ENCODE data around the gene GPR61. TPM values are rescaled to one million over a fixed set of nuclear protein-coding genes. Genes with fewer than 3 reads are reported as not detected.
A peak's percentile ranks its signal among the peaks of the same experiment; 100 is the strongest.

Gene GPR61
- total RNA-seq = under 1 TPM in 2 of 4 donors, not detected in 2; 0.59 to 0.60 TPM

GRCh38 chr1:109539676-109540075, at the start of gene GPR61:
Gene GPR61, plus strand, starts transcription at chr1:109539872. Its CDS starts 3,151 bp downstream, at chr1:109543023.
- no peak for TF ChIP-seq CTCF (IDR thresholded peaks at IDR 0.05)
- no peak for TF ChIP-seq POLR2A (IDR thresholded peaks at IDR 0.05)
- no peak for TF ChIP-seq EP300 (IDR thresholded peaks at IDR 0.05)
- no peak for DNase-seq (ENCODE audit: low spot score in 2 of 2)
- Histone ChIP-seq H3K4me1 (peaks cover 0 to 16% (median 2%) of the 10 kb centered on the region in 4 donors), H3K9me3 (no peaks in the 10 kb centered on the region), H3K4me3 (no peak within 1 kb of the TSS), H3K36me3 (no peaks in the 10 kb centered on the region), H3K27me3 (no peaks in the 10 kb centered on the region), H3K27ac (no peak within 1 kb of the TSS)
- WGBS, 2 donors = 68 to 88% methylated on average over 2 to 3 of the region's 7 CpGs

- H3K4me1 ChIP-seq = peaks cover 0 to 27% (median 13%) of the 10 kb centered on the region in 4 donors
- WGBS, 2 donors = 82 to 83% methylated on average over 9 to 11 of the region's 11 CpGs
- DNase-seq (ENCODE audit: low spot score in 2 of 2) = peak; percentile 56 to 83
- H3K27me3 ChIP-seq = no peaks in the 10 kb centered on the region
- no peak overlapping the region for H3K27ac ChIP-seq
- peaks cover 0 to 41% (median 4%) of the 10 kb centered on the region in 3 donors for H3K36me3 ChIP-seq
- H3K4me3 ChIP-seq = no peak overlapping the region
- H3K9me3 ChIP-seq = no peaks in the 10 kb centered on the region
- TF ChIP-seq CTCF (IDR thresholded peaks at IDR 0.05) (peak; percentile 69 to 86 (median 81)), EP300 (IDR thresholded peaks at IDR 0.05) (no peak), POLR2A (IDR thresholded peaks at IDR 0.05) (no peak)
Observed at GRCh38 chr1:109490029-109490933, 49.4 kb upstream of the GPR61 start.

GRCh38 chr1:109490934-109491302, 48.8 kb upstream of the GPR61 start:
- TF ChIP-seq POLR2A (IDR thresholded peaks at IDR 0.05) = no peak
- no peak for TF ChIP-seq CTCF (IDR thresholded peaks at IDR 0.05)
- no peak for TF ChIP-seq EP300 (IDR thresholded peaks at IDR 0.05)
- Histone ChIP-seq H3K4me3 (no peak overlapping the region), H3K27ac (no peak overlapping the region), H3K27me3 (no peaks in the 10 kb centered on the region), H3K4me1 (peaks cover 0 to 29% (median 15%) of the 10 kb centered on the region in 4 donors), H3K36me3 (peaks cover 0 to 46% (median 4%) of the 10 kb centered on the region in 3 donors), H3K9me3 (no peaks in the 10 kb centered on the region)
- whole genome bisulfite sequencing, 2 donors = 86 to 95% methylated on average over 11 of the region's 11 CpGs
- DNase-seq (ENCODE audit: low spot score in 2 of 2) = no peak

GRCh38 chr1:109491372-109491771, 48.3 kb upstream of the GPR61 start:
- 91 to 100% methylated on average over 5 to 8 of the region's 8 CpGs for WGBS, 2 donors
- TF ChIP-seq EP300 (IDR thresholded peaks at IDR 0.05) (no peak), POLR2A (IDR thresholded peaks at IDR 0.05) (no peak), CTCF (IDR thresholded peaks at IDR 0.05) (no peak)
- DNase-seq (ENCODE audit: low spot score in 2 of 2) = no peak
- H3K9me3 ChIP-seq = no peaks in the 10 kb centered on the region
- no peak overlapping the region for H3K27ac ChIP-seq
- peaks cover 0 to 50% (median 4%) of the 10 kb centered on the region in 3 donors for H3K36me3 ChIP-seq
- no peaks in the 10 kb centered on the region for H3K27me3 ChIP-seq
- H3K4me3 ChIP-seq = no peak overlapping the region
- peaks cover 0 to 33% (median 15%) of the 10 kb centered on the region in 4 donors for H3K4me1 ChIP-seq

- peak overlapping the region in 1 of 4 donors; percentile 86 for H3K27ac ChIP-seq
Observed at GRCh38 chr1:109492779-109493178, 46.9 kb upstream of the GPR61 start.

More at GRCh38 chr1:109492779-109493178, 46.9 kb upstream of the GPR61 start:
- TF ChIP-seq POLR2A (IDR thresholded peaks at IDR 0.05) = no peak
- no peak for TF ChIP-seq CTCF (IDR thresholded peaks at IDR 0.05)
- TF ChIP-seq EP300 (IDR thresholded peaks at IDR 0.05) = no peak
- Histone ChIP-seq H3K9me3 (no peaks in the 10 kb centered on the region), H3K4me3 (no peak overlapping the region), H3K4me1 (peaks cover 0 to 35% (median 15%) of the 10 kb centered on the region in 4 donors), H3K36me3 (peaks cover 0 to 54% (median 4%) of the 10 kb centered on the region in 3 donors), H3K27me3 (no peaks in the 10 kb centered on the region)
- WGBS, 2 donors = 65 to 70% methylated on average over 4 of the region's 4 CpGs
- DNase-seq (ENCODE audit: low spot score in 2 of 2) = no peak

Measured in tibial nerve (tissue), 4 donors.